IMR-90 (cell line): ENCODE results near the gene HCN2.

Experiments used
- CTCF ChIP-seq: conservative IDR thresholded peaks from 2 replicates; pipeline ENCODE4 v1.5.1; 2012; ENCODE audit warnings: mild to moderate bottlenecking, low read depth, low read length, improper control_type of control experiment
- MAFK ChIP-seq: IDR thresholded peaks from 2 replicates; pipeline ENCODE4 v1.6.1; 2012; ENCODE audit warnings: low read depth, low read length, improper control_type of control experiment
- MAZ ChIP-seq: IDR thresholded peaks from 2 replicates; pipeline ENCODE4 v1.6.1; 2012; ENCODE audit warnings: low read depth, mild to moderate bottlenecking, low read length, improper control_type of control experiment, moderate library complexity, borderline replicate concordance
- POLR2A ChIP-seq: IDR thresholded peaks from 2 replicates; pipeline ENCODE4 v1.6.1; 2012; ENCODE audit warnings: mild to moderate bottlenecking, low read depth, low read length
- RAD21 ChIP-seq: IDR thresholded peaks from 2 replicates; pipeline ENCODE4 v1.6.1; 2012; ENCODE audit warnings: low read length, improper control_type of control experiment
- RCOR1 ChIP-seq: IDR thresholded peaks from 2 replicates; pipeline ENCODE4 v1.6.1; 2012; ENCODE audit warnings: mild to moderate bottlenecking, low read length, improper control_type of control experiment; ENCODE audit not compliant: insufficient replicate concordance
- RFX5 ChIP-seq: IDR thresholded peaks from 2 replicates; pipeline ENCODE4 v1.8.0; 2012; ENCODE audit warnings: low read depth, mild to moderate bottlenecking, low read length, moderate library complexity
- SMC3 ChIP-seq: fragments of 150-350 bp; IDR thresholded peaks from 2 replicates; pipeline ENCODE4 v1.6.1; 2016; ENCODE audit warnings: low read depth, mild to moderate bottlenecking, antibody characterized with exemption, low read length, moderate library complexity
- USF2 ChIP-seq: fragments of 150-350 bp; IDR thresholded peaks from 2 replicates; pipeline ENCODE4 v1.6.1; 2017; ENCODE audit warnings: mild to moderate bottlenecking, antibody characterized with exemption, low read length, low read depth

GRCh38 chr19:650121-650520 lies 60.4 kb downstream of the HCN2 start:
- TF ChIP-seq MAZ (no peak), CTCF (no peak), SMC3 (no peak), RFX5 (no peak), RAD21 (no peak), RCOR1 (no peak), USF2 (no peak), MAFK (no peak), POLR2A (no peak)
